Measurements from ENCODE around the gene RABGAP1L. TPM values are rescaled to one million over a fixed set of nuclear protein-coding genes. Genes with fewer than 3 reads are reported as not detected.
"Not testable (repeated sequence)": the region's sequence is repeated elsewhere in the genome, so short reads cannot be mapped to it uniquely, and the experiment has no call there.

The RABGAP1L gene
- polyA plus RNA-seq, 1 donor, result 9.2 TPM

- no peak for DNase-seq
These were observed 234.6 kb downstream of the RABGAP1L start for GRCh38 chr1:174393885-174394284.

- DNase-seq, result no peak
These were observed 237.9 kb downstream of the RABGAP1L start for GRCh38 chr1:174397261-174397660.

DNA sequence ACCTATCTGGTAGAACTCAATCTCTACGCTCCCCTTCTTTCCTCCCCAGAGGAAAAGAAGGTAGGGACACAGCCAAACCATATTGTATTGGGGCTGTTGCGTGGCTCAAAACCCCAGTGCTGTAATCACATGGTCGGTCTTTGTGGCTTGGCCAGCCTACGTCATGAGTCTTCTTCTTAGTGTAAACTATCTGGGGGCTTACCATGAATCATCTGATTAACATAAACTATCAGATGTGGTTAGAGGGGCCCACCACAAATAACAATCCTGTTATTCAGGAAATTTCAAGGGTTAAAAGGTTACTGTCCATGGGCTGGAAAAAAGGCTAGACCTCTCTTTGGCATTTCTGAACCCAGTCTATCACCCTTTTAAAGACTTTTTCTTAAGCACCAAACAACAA, 238.9 kb downstream of the RABGAP1L start:
- DNase-seq, result no peak

DNA sequence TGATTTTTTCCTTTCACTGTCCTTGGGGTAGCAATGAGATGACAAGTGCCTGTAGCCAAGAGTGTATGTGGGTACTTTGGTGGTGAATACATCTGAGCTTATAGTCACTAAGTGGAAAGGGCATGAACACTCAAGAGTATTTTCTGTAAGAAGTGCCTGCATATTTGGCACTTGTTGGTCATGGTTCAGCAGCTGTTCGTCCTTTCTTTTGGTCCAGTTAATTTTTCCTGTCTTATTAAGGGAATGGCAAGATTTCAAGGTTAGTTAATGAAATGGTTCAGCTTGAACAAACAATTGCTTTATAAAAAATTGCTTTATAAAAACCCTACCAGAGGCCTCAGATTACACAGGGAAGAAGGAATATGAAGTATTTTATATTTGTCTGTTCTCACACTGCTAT, 239.9 kb downstream of the RABGAP1L start:
- DNase-seq, result no peak

DNA sequence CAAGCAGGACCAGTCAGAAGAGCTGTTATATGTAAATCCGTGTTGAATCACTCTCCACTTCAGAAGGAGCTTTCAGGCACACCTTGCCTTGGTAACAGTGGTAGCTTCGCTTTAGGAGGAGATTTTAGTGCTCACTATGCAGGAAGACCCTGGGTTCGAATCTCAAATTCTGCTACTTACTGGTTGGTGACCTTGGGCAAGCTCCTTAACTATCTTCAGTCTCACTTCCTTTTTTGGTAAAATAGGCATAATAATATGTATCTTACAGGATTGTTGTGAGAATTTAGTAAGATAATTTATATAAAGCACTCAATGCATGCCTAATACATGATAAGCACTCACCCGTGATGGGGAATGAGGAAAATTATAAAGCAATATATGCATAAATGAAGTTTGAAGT, 241.8 kb downstream of the RABGAP1L start:
- DNase-seq, result no peak

DNA sequence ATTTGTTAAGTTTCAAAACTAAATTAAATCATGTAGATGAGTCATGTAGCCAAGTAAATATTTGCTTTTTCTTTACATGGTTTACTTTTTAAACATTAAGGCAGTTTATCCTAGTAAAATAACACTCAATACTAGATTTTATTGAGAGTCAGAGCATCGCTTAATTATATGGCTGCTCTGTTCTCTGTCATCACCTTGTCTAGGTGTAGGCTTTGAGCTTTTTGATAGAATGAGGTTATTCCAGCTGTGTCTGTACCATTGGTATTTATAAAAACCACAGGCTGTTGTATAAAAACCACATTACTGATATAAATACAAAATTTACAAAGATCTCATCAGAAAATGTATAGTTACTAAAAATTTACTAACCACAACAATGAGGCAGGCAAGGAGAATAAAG, 245.9 kb downstream of the RABGAP1L start:
- no peak for DNase-seq

GRCh38 chr1:174406421-174406820, 247.1 kb downstream of the RABGAP1L start:
- DNase-seq, result no peak

DNA sequence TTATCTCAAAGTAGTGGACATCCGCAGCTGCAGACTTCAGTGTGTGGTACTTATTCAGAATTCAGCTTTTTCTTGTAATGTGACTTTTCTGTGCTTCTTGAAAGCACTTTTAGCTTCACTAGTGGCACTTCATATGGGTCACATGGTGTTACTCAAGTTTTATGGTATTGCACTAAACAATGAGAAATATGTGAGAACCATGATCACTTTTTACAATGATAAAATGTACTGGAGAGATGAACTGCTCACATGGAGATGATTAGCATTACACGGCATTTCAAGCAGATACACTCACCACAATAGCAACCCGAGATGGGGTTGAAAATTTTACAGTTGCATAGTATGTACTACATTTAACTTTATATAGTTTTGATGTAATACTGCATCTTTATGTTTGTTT, 248.3 kb downstream of the RABGAP1L start:
- no peak for DNase-seq

- no peak for DNase-seq
These were observed 248.8 kb downstream of the RABGAP1L start for GRCh38 chr1:174408146-174408545.

DNA sequence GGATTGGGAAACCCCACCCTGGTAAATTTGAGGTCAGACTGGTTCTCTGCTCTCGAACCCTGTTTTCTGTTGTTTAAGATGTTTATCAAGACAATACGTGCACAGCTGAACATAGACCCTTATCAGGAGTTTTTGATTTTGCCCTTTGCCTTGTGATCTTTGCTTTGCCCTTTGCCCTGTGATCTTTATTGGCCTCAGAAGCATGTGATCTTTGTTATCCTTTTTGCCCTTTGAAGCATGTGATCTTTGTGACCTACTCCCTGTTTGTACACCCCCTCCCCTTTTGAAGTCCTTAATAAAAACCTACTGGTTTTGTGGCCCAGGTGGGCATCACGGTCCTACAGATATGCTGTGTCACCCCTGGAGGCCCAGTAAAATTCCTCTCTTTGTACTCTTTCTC, 250.5 kb downstream of the RABGAP1L start:
- not testable (repeated sequence) for DNase-seq

DNA sequence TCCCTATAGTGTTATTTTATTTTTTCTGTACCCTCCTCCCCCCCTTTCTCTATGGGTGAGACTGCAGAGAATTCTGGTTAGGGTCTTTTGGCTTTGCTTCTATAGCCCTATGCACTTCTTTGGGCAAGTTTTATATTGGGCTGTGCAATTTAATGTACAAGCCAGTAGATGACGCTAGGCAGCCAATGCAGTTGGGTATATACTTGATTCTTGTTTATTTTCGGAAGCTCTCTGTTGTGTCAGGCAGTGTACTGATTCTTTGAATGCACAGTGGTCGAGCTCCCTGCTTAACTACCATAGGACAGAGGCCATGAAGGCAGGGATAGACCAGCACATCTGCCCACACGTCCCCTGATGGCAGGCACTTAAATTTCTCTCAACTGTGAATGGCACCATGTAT, 254.3 kb downstream of the RABGAP1L start:
- DNase-seq, result no peak

DNA sequence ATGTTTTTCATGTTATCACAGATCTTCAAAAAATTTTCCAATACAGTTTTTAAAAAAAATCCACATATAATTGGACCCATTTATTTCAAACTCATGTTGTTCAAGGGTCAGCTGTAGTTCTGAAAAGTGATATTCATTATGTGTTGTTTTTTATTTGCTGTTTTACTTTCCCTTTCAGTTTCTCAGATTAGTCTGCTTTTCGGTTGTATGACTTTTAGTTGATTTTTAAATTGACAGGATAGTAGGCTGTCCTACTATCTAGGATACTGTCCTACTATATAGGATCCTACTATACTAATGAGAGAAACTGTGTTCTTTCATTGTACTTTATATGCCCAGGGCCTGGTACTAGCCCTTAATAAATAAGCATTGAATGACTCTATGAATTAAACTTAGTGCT, 254.9 kb downstream of the RABGAP1L start:
- no peak for DNase-seq

DNA sequence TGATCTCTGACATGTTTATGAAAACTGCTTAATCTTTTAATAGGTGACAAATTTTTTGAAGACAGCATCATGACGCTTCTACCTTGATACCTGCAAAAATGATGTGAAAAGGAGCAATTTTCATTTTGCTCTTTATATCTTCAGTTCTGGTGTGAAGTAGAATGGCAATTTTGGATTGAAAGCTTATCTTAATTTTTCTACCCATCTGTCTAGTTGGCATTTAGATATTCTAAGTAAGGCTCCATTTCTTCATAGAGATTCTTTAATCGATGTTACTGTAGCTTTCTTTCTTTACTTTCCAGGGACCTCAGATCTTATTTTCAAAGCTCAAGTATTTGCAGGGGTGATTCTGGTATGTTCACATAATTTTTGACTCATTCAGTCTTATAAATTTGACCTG, 256.2 kb downstream of the RABGAP1L start:
- no peak for DNase-seq

DNA sequence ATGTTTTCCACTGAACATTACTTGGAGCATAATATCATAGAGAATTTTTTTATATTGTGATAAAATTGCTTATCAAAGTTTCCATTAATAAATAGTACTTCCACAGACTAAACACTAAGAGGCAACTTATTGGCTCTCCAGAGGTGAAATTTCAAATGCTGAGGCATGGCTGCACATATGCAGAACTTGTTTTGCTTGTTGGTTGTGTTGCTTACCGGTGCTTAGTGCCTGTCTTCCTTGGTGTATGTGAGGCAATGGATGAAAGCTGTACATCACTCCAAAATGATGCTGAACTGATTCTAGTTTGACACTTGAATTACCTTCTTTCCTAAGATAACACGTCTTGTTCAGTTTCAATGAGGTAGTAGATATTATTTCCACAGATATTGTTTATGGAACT, 258.6 kb downstream of the RABGAP1L start:
- DNase-seq, result no peak

- DNase-seq, result no peak
These were observed 265.8 kb downstream of the RABGAP1L start for GRCh38 chr1:174425121-174425520.

DNA sequence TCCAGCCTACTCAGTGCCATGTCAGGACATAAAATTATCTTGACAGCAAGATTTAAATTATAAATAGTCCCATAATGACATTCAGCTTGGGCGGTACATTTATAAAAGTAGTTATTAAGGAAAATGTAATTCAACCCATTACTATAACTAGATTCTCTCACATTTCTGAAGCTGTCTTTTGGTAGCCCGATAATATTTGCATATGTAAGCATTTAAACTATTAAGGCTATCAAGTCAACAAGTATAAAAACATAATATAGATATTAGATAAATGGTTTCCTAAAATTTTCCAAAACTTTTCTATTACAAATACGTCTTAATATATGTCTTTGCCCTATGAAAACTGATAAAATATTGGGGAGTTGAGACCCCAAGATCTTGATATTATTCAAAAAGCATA, 266.8 kb downstream of the RABGAP1L start:
- DNase-seq, result no peak

DNA sequence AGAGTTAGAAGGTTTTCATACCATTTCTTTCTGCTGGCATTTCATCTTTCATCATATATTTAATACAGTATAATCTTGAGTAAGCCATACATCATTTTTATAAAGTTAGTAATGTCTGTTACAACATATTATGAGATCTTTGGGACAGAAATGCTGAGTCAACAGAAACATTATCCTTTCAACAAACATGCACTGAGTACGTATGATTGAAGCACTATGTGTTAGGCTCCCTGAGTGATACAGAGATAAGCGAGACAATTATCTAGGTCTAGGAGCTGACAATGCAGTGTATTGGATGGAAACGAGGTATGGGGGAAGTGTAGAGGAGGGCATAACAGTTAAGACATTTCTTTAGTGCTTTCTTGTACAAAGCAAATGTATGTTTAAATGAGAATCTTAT, 268.7 kb downstream of the RABGAP1L start:
- no peak for DNase-seq

GRCh38 chr1:174428739-174429138, 269.4 kb downstream of the RABGAP1L start:
- DNase-seq, result no peak

DNA sequence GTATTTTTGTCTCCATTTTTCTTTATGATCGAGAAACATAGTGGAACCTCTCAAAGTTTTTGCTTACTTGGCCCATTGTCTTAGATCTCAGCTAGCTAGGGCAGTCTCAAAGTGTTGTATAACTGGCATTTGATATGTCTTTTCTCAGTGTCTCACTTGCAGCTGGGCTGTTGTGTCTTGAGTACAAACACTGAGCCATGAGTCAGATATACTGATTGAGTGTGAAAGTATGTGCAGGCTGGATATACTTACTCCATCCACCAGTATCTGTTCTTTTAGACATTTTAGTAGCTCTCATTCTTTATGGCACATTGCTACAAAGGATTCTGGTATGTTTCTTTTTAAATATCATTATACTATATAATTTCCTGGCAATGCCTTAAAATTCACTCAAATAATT, 274.1 kb downstream of the RABGAP1L start:
- DNase-seq, result no peak

DNA sequence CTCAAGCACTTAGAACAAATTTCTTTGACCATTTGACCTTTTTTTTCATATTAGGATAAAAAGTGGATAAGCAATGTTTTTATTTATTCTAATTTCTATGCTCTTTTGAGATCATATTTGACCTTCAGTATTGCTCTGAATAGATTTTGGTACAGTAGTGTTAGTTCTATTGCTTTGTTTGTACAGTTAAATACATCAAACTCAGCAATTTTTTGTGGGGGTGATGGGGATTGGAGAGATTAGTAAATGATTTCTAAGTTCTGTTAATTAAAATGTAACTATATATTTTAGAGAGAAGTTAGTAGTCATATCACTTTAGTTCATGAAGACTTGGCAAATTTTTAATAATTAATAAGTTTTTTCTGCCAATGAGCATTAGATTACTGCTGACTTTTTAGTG, 286.0 kb downstream of the RABGAP1L start:
- DNase-seq, result no peak

DNA sequence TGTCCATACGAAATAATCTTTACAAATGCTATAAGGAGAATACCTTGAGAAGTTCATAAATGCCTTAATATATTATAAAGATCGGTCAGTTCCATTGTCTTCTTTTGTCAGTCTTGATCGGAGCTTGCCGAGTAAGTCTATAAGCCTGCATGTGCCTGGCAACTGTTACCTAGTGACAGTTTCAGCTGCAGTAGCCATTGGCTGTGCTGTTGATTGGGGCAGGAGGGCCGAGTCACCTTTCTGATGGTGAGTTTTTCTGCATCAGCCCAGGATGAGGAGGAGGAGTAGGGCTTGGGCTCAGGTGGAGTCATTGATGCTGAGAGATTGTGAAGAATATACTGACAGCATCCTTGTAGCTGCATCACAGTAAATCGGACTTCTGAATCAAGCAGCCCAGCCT, 286.5 kb downstream of the RABGAP1L start:
- no peak for DNase-seq

DNA sequence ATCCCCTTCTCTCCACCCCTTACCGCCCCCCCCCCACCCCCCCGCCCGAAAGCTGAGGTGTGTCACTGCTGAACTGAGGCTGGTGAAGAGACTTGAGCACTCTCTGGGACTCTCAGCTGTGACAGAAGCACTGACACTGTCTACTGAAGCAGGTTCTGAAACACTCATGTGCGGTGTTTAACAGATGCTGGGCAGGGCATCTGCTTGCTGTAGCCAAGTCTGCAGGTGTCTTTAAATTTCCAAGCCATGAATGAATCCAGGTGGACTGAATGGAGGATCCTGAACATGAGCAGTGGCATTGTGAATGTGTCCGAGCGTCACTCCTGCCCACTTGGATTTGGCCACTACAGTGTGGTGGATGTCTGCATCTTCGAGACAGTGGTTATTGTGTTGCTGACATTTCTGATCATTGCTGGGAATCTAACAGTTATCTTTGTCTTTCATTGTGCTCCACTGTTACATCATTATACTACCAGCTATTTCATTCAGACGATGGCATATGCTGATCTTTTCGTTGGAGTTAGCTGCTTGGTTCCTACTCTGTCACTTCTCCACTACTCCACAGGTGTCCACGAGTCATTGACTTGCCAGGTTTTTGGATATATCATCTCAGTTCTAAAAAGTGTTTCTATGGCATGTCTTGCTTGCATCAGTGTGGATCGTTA, 288.7 kb downstream of the RABGAP1L start, which contains the start of gene GPR52:
GPR52 (plus strand) TSS at position 99 of the 665 bp plus-strand sequence; CDS start at position 247, 148 bp downstream.
- DNase-seq, result no peak

- no peak for DNase-seq
These were observed 289.2 kb downstream of the RABGAP1L start for GRCh38 chr1:174448531-174448883.

GRCh38 chr1:174448974-174449373, 289.7 kb downstream of the RABGAP1L start:
- DNase-seq, result peak; percentile 6

- no peak for DNase-seq
These were observed 292.1 kb downstream of the RABGAP1L start for GRCh38 chr1:174451408-174451807.
